Middle frontal gyrus (tissue), 1 donor: ENCODE results near the gene ANXA10.
"Not testable (repeated sequence)": the region's sequence is repeated elsewhere in the genome, so short reads cannot be mapped to it uniquely, and the experiment has no call there.

ENCODE experiments used
- DNase-seq: peaks from one replicate; pipeline ENCODE4 v3.0.0-alpha.2; 2015; ENCODE audit warnings: low spot score; ENCODE audit errors: extremely low spot score

The ANXA10 gene

GRCh38 chr4:168118116-168118655 is 25.8 kb downstream of the ANXA10 start:
- no peak for DNase-seq

GRCh38 chr4:168119100-168119499 is 26.8 kb downstream of the ANXA10 start:
- no peak for DNase-seq

- DNase-seq, result no peak
Measured at GRCh38 chr4:168119890-168120289, 27.6 kb downstream of the ANXA10 start.

GRCh38 chr4:168120811-168121210 is 28.5 kb downstream of the ANXA10 start:
- no peak for DNase-seq

GRCh38 chr4:168124008-168124641 is 31.8 kb downstream of the ANXA10 start:
- DNase-seq, result no peak

GRCh38 chr4:168126952-168127351 is 34.6 kb downstream of the ANXA10 start:
- no peak for DNase-seq

GRCh38 chr4:168128601-168129000 is 36.3 kb downstream of the ANXA10 start:
- DNase-seq, result no peak

- no peak for DNase-seq
Measured at GRCh38 chr4:168129046-168129772, 36.9 kb downstream of the ANXA10 start.

GRCh38 chr4:168129802-168130201 is 37.5 kb downstream of the ANXA10 start:
- no peak for DNase-seq

- DNase-seq, result no peak
Measured at GRCh38 chr4:168131196-168131595, 38.9 kb downstream of the ANXA10 start.

- DNase-seq, result no peak
Measured at GRCh38 chr4:168134651-168135050, 42.3 kb downstream of the ANXA10 start.

GRCh38 chr4:168135860-168136259 is 43.5 kb downstream of the ANXA10 start:
- DNase-seq, result not testable (repeated sequence)

GRCh38 chr4:168137695-168138094 is 45.4 kb downstream of the ANXA10 start:
- DNase-seq, result not testable (repeated sequence)

GRCh38 chr4:168138143-168138542 is 45.8 kb downstream of the ANXA10 start:
- no peak for DNase-seq

- DNase-seq, result no peak
Measured at GRCh38 chr4:168139336-168139735, 47.0 kb downstream of the ANXA10 start.

GRCh38 chr4:168141733-168142132 is 49.4 kb downstream of the ANXA10 start:
- no peak for DNase-seq

GRCh38 chr4:168143601-168144000 is 51.3 kb downstream of the ANXA10 start:
- DNase-seq, result no peak

- no peak for DNase-seq
Measured at GRCh38 chr4:168150420-168151050, 58.2 kb downstream of the ANXA10 start.

- DNase-seq, result no peak
Measured at GRCh38 chr4:168151327-168151726, 59.0 kb downstream of the ANXA10 start.

- DNase-seq, result no peak
Measured at GRCh38 chr4:168152837-168153500, 60.6 kb downstream of the ANXA10 start.

- DNase-seq, result peak; percentile 19
Measured at GRCh38 chr4:168153596-168154440, 61.5 kb downstream of the ANXA10 start.
